WTC11 (cell line): ENCODE results near the gene OOSP1. TPM values are rescaled to one million over a fixed set of nuclear protein-coding genes. Genes with fewer than 3 reads are reported as not detected.

Experiments
- ATAC-seq: fragments of 200-7000 bp; cut with Tn5 transposase; 2 replicates; pipeline ENCODE4 v1.10.0; 2021; ENCODE audit warnings: mild to moderate bottlenecking, moderate library complexity
- CTCF ChIA-PET: fragments of 300-600 bp; sonication (Branson Sonifier 250); formaldehyde crosslinking; loops from one replicate; lab custom pipeline; 2021; ENCODE audit warnings: antibody characterized with exemption; lab: Charles Lee
- POLR2A ChIA-PET: fragments of 350-600 bp; sonication (Branson Sonifier 250); formaldehyde crosslinking; loops from one replicate; lab custom pipeline; 2021; ENCODE audit warnings: antibody characterized with exemption; lab: Charles Lee
- DNase-seq: peaks from one replicate; pipeline ENCODE4 v3.0.0; 2021; ENCODE audit warnings: low spot score
- H3K27ac Mint-ChIP-seq: 2 replicates; pipeline ENCODE4 v1.8.0; 2021; ENCODE audit warnings: mixed read lengths
- H3K27me3 Mint-ChIP-seq: 2 replicates; pipeline ENCODE4 v1.8.0; 2021; ENCODE audit warnings: low read depth, mild to moderate bottlenecking, moderate library complexity, mixed read lengths
- H3K36me3 Mint-ChIP-seq: 2 replicates; pipeline ENCODE4 v1.8.0; 2021; ENCODE audit warnings: mixed read lengths
- H3K4me1 Mint-ChIP-seq: 2 replicates; pipeline ENCODE4 v1.8.0; 2022; ENCODE audit warnings: mixed read lengths
- H3K4me3 Mint-ChIP-seq: 2 replicates; pipeline ENCODE4 v1.8.0; 2021; ENCODE audit warnings: mild to moderate bottlenecking, moderate library complexity, mixed read lengths
- H3K9me3 Mint-ChIP-seq: 2 replicates; pipeline ENCODE4 v1.8.0; 2021; ENCODE audit warnings: mixed read lengths
- ATF1 ChIP-seq: sonication (generic); formaldehyde crosslinking; IDR thresholded peaks from 2 replicates; pipeline ENCODE4 v1.8.1; 2023; ENCODE audit warnings: mild to moderate bottlenecking, moderate library complexity, missing genetic modification reagents
- CBFB ChIP-seq: sonication (generic); formaldehyde crosslinking; IDR thresholded peaks from 2 replicates; pipeline ENCODE4 v1.8.1; 2022; ENCODE audit warnings: mild to moderate bottlenecking, low read depth, missing genetic modification reagents
- ELF4 ChIP-seq: sonication (generic); formaldehyde crosslinking; IDR thresholded peaks from 2 replicates; pipeline ENCODE4 v1.8.1; 2022; ENCODE audit warnings: low read depth, mild to moderate bottlenecking, moderate library complexity, missing genetic modification reagents
- ETV6 ChIP-seq: sonication (generic); formaldehyde crosslinking; IDR thresholded peaks from 2 replicates; pipeline ENCODE4 v1.8.1; 2022; ENCODE audit warnings: mild to moderate bottlenecking, missing genetic modification reagents
- FOXJ3 ChIP-seq: sonication (generic); formaldehyde crosslinking; IDR thresholded peaks from 2 replicates; pipeline ENCODE4 v1.9.0; 2021; ENCODE audit warnings: missing genetic modification reagents, mild to moderate bottlenecking, borderline replicate concordance
- FOXK1 ChIP-seq: sonication (generic); formaldehyde crosslinking; IDR thresholded peaks from 2 replicates; pipeline ENCODE4 v1.8.0; 2022; ENCODE audit warnings: mild to moderate bottlenecking, moderate library complexity, missing genetic modification reagents
- MXD4 ChIP-seq: fragments of 250-450 bp; sonication (Bioruptor Pico); IDR thresholded peaks from 2 replicates; pipeline ENCODE4 v1.8.0; 2021; ENCODE audit warnings: mild to moderate bottlenecking, moderate library complexity, borderline replicate concordance
- SP1 ChIP-seq: sonication (generic); formaldehyde crosslinking; conservative IDR thresholded peaks from 2 replicates; pipeline ENCODE4 v1.8.1; 2022; ENCODE audit warnings: missing genetic modification reagents
- ZNF232 ChIP-seq: sonication (generic); formaldehyde crosslinking; IDR thresholded peaks from 2 replicates; pipeline ENCODE4 v1.8.0; 2022; ENCODE audit warnings: mild to moderate bottlenecking, missing genetic modification reagents
- ZNF396 ChIP-seq: fragments of 250-450 bp; sonication (Bioruptor Pico); IDR thresholded peaks from 2 replicates; pipeline ENCODE4 v1.8.0; 2021; ENCODE audit warnings: mild to moderate bottlenecking, moderate library complexity, borderline replicate concordance
- ZNF416 ChIP-seq: fragments of 250-450 bp; sonication (Bioruptor Pico); IDR thresholded peaks from 2 replicates; pipeline ENCODE4 v1.9.0; 2021; ENCODE audit warnings: mild to moderate bottlenecking, inconsistent platforms
- ZNF671 ChIP-seq: fragments of 250-450 bp; sonication (Bioruptor Pico); IDR thresholded peaks from 2 replicates; pipeline ENCODE4 v1.8.0; 2021; ENCODE audit warnings: mild to moderate bottlenecking
- total RNA-seq: library from RNA; stranded (reverse); gene quantifications from 3 replicates; pipeline ENCODE4 v1.2.3, GENCODE V29; 2021
- TF ChIP-seq, protein P1 (sequence below): sonication (generic); formaldehyde crosslinking; IDR thresholded peaks from 2 replicates; pipeline ENCODE4 v1.8.0; 2023; ENCODE audit warnings: missing genetic modification reagents, mild to moderate bottlenecking, borderline replicate concordance
- TF ChIP-seq, protein P2 (sequence below): sonication (generic); formaldehyde crosslinking; IDR thresholded peaks from 2 replicates; pipeline ENCODE4 v1.8.0; 2023; ENCODE audit warnings: missing genetic modification reagents
- TF ChIP-seq, protein P3 (sequence below): sonication (generic); formaldehyde crosslinking; IDR thresholded peaks from 2 replicates; pipeline ENCODE4 v1.8.1; 2023; ENCODE audit warnings: mild to moderate bottlenecking, missing genetic modification reagents, moderate library complexity
- TF ChIP-seq, protein P4 (sequence below): fragments of 250-450 bp; sonication (Bioruptor Pico); IDR thresholded peaks from 2 replicates; pipeline ENCODE4 v1.9.0; 2021; ENCODE audit warnings: mild to moderate bottlenecking, borderline replicate concordance
- TF ChIP-seq, protein P5 (sequence below): sonication (generic); formaldehyde crosslinking; IDR thresholded peaks from 2 replicates; pipeline ENCODE4 v1.8.1; 2022; ENCODE audit warnings: mild to moderate bottlenecking, moderate library complexity, missing genetic modification reagents
- TF ChIP-seq, protein P6 (sequence below): sonication (generic); formaldehyde crosslinking; IDR thresholded peaks from 2 replicates; pipeline ENCODE4 v1.8.0; 2022; ENCODE audit warnings: mild to moderate bottlenecking, missing genetic modification reagents
- TF ChIP-seq, protein P7 (sequence below): sonication (generic); formaldehyde crosslinking; IDR thresholded peaks from 2 replicates; pipeline ENCODE4 v1.8.1; 2022; ENCODE audit warnings: missing genetic modification reagents, borderline replicate concordance
- TF ChIP-seq, protein P8 (sequence below): fragments of 250-450 bp; sonication (Bioruptor Pico); IDR thresholded peaks from 2 replicates; pipeline ENCODE4 v2.1.2; 2022; ENCODE audit warnings: mild to moderate bottlenecking, moderate library complexity
- TF ChIP-seq, protein P9 (sequence below): sonication (generic); formaldehyde crosslinking; conservative IDR thresholded peaks from 2 replicates; pipeline ENCODE4 v1.8.1; 2022; ENCODE audit warnings: mild to moderate bottlenecking, missing genetic modification reagents

OOSP1 gene
- total RNA-seq, 1 experiment from 2014 or later = not detected

DNA sequence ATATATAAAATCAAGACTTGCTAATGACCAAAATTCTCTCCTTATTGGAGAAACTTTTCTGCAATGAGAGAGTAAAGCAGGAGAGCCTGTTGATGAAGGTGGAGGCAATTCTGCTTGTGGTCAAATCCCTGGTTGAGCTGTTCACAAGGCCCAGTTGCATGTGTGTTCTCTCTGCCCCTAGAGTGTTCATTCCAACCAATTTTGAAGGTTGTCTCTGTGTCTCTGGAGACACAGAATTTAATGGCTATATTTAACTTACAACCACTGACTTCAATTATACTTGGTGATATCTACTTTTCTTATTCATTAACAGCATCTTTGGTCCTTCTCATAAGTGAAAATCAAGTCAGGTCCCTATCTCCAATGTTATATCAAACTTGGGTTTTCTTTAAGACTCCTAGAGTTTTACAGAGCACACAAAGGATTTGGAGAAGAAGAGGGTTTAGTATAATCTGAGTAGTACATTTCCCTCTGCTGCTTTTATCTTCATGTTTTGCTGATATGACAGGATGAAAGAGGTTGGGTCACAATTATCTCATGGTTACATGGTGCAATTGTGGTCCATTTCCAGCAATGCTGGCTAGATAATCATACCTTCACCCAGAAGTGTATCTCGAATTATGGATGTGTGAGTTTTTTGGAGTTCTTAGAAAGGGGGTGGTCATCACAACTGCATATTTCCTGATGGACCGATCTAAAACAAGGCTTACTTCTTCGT is 29.6 kb downstream of the OOSP1 start (continued):
- TF ChIP-seq, protein P1, sequence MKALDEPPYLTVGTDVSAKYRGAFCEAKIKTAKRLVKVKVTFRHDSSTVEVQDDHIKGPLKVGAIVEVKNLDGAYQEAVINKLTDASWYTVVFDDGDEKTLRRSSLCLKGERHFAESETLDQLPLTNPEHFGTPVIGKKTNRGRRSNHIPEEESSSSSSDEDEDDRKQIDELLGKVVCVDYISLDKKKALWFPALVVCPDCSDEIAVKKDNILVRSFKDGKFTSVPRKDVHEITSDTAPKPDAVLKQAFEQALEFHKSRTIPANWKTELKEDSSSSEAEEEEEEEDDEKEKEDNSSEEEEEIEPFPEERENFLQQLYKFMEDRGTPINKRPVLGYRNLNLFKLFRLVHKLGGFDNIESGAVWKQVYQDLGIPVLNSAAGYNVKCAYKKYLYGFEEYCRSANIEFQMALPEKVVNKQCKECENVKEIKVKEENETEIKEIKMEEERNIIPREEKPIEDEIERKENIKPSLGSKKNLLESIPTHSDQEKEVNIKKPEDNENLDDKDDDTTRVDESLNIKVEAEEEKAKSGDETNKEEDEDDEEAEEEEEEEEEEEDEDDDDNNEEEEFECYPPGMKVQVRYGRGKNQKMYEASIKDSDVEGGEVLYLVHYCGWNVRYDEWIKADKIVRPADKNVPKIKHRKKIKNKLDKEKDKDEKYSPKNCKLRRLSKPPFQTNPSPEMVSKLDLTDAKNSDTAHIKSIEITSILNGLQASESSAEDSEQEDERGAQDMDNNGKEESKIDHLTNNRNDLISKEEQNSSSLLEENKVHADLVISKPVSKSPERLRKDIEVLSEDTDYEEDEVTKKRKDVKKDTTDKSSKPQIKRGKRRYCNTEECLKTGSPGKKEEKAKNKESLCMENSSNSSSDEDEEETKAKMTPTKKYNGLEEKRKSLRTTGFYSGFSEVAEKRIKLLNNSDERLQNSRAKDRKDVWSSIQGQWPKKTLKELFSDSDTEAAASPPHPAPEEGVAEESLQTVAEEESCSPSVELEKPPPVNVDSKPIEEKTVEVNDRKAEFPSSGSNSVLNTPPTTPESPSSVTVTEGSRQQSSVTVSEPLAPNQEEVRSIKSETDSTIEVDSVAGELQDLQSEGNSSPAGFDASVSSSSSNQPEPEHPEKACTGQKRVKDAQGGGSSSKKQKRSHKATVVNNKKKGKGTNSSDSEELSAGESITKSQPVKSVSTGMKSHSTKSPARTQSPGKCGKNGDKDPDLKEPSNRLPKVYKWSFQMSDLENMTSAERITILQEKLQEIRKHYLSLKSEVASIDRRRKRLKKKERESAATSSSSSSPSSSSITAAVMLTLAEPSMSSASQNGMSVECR (CRISPR knock-in tag) = no peak
- TF ChIP-seq, protein P2, sequence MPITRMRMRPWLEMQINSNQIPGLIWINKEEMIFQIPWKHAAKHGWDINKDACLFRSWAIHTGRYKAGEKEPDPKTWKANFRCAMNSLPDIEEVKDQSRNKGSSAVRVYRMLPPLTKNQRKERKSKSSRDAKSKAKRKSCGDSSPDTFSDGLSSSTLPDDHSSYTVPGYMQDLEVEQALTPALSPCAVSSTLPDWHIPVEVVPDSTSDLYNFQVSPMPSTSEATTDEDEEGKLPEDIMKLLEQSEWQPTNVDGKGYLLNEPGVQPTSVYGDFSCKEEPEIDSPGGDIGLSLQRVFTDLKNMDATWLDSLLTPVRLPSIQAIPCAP = no peak
- TF ChIP-seq, protein P3, sequence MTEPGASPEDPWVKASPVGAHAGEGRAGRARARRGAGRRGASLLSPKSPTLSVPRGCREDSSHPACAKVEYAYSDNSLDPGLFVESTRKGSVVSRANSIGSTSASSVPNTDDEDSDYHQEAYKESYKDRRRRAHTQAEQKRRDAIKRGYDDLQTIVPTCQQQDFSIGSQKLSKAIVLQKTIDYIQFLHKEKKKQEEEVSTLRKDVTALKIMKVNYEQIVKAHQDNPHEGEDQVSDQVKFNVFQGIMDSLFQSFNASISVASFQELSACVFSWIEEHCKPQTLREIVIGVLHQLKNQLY (CRISPR knock-in tag) = no peak
- TF ChIP-seq MXD4 (CRISPR knock-in tag) (no peak), ZNF396 (CRISPR knock-in tag) (no peak), SP1 (CRISPR knock-in tag) (no peak), CBFB (CRISPR knock-in tag) (no peak)
- TF ChIP-seq, protein P4, sequence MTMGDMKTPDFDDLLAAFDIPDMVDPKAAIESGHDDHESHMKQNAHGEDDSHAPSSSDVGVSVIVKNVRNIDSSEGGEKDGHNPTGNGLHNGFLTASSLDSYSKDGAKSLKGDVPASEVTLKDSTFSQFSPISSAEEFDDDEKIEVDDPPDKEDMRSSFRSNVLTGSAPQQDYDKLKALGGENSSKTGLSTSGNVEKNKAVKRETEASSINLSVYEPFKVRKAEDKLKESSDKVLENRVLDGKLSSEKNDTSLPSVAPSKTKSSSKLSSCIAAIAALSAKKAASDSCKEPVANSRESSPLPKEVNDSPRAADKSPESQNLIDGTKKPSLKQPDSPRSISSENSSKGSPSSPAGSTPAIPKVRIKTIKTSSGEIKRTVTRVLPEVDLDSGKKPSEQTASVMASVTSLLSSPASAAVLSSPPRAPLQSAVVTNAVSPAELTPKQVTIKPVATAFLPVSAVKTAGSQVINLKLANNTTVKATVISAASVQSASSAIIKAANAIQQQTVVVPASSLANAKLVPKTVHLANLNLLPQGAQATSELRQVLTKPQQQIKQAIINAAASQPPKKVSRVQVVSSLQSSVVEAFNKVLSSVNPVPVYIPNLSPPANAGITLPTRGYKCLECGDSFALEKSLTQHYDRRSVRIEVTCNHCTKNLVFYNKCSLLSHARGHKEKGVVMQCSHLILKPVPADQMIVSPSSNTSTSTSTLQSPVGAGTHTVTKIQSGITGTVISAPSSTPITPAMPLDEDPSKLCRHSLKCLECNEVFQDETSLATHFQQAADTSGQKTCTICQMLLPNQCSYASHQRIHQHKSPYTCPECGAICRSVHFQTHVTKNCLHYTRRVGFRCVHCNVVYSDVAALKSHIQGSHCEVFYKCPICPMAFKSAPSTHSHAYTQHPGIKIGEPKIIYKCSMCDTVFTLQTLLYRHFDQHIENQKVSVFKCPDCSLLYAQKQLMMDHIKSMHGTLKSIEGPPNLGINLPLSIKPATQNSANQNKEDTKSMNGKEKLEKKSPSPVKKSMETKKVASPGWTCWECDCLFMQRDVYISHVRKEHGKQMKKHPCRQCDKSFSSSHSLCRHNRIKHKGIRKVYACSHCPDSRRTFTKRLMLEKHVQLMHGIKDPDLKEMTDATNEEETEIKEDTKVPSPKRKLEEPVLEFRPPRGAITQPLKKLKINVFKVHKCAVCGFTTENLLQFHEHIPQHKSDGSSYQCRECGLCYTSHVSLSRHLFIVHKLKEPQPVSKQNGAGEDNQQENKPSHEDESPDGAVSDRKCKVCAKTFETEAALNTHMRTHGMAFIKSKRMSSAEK (CRISPR knock-in tag) = no peak

DNA sequence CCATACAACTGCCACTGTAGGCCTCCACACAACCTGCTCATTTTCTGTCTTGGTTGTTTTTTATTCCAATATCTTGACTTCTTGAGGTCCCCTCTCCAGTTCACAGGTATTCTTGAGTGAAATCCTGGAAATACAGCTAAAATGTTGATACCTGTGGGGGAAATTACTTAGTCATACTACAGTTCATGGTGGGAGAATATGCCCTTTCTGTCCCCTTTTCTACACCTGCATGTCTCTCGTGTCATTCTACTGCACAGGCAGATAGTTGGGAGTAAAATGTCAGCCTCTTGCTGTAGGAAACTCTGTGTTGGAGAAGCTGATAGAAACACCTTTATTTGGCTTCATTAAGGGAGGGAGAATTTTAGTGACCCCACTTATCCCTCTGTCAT is 30.2 kb downstream of the OOSP1 start:
- no peak for DNase-seq
- Mint-ChIP-seq H3K9me3 (no peaks in the 10 kb centered on the region), H3K36me3 (no peaks in the 10 kb centered on the region), H3K27ac (no peak overlapping the region), H3K27me3 (no peaks in the 10 kb centered on the region), H3K4me3 (no peak overlapping the region), H3K4me1 (peaks cover 31% of the 10 kb centered on the region)
- ATAC-seq = no peak
- POLR2A ChIA-PET = no interaction called here
- CTCF ChIA-PET = no interaction called here
- TF ChIP-seq FOXK1 (CRISPR knock-in tag) = no peak
- TF ChIP-seq ETV6 = no peak
- no peak for TF ChIP-seq FOXJ3 (CRISPR knock-in tag)
- TF ChIP-seq ZNF232 (CRISPR knock-in tag) = no peak
- TF ChIP-seq, protein P5, sequence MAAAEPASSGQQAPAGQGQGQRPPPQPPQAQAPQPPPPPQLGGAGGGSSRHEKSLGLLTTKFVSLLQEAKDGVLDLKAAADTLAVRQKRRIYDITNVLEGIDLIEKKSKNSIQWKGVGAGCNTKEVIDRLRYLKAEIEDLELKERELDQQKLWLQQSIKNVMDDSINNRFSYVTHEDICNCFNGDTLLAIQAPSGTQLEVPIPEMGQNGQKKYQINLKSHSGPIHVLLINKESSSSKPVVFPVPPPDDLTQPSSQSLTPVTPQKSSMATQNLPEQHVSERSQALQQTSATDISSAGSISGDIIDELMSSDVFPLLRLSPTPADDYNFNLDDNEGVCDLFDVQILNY = no peak
- no peak for TF ChIP-seq ZNF416 (CRISPR knock-in tag)
- no peak for TF ChIP-seq ZNF671
- TF ChIP-seq, protein P6, sequence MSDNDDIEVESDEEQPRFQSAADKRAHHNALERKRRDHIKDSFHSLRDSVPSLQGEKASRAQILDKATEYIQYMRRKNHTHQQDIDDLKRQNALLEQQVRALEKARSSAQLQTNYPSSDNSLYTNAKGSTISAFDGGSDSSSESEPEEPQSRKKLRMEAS = no peak
- no peak for TF ChIP-seq ATF1 (CRISPR knock-in tag)
- no peak for TF ChIP-seq ELF4 (CRISPR knock-in tag)
- TF ChIP-seq, protein P7, sequence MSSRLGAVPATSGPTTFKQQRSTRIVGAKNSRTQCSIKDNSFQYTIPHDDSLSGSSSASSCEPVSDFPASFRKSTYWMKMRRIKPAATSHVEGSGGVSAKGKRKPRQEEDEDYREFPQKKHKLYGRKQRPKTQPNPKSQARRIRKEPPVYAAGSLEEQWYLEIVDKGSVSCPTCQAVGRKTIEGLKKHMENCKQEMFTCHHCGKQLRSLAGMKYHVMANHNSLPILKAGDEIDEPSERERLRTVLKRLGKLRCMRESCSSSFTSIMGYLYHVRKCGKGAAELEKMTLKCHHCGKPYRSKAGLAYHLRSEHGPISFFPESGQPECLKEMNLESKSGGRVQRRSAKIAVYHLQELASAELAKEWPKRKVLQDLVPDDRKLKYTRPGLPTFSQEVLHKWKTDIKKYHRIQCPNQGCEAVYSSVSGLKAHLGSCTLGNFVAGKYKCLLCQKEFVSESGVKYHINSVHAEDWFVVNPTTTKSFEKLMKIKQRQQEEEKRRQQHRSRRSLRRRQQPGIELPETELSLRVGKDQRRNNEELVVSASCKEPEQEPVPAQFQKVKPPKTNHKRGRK (CRISPR knock-in tag) = no peak
- TF ChIP-seq, protein P8, sequence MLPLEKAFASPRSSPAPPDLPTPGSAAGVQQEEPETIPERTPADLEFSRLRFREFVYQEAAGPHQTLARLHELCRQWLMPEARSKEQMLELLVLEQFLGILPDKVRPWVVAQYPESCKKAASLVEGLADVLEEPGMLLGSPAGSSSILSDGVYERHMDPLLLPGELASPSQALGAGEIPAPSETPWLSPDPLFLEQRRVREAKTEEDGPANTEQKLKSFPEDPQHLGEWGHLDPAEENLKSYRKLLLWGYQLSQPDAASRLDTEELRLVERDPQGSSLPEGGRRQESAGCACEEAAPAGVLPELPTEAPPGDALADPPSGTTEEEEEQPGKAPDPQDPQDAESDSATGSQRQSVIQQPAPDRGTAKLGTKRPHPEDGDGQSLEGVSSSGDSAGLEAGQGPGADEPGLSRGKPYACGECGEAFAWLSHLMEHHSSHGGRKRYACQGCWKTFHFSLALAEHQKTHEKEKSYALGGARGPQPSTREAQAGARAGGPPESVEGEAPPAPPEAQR (CRISPR knock-in tag) = no peak
- TF ChIP-seq, protein P9, sequence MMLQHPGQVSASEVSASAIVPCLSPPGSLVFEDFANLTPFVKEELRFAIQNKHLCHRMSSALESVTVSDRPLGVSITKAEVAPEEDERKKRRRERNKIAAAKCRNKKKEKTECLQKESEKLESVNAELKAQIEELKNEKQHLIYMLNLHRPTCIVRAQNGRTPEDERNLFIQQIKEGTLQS = no peak
- TF ChIP-seq CBFB (CRISPR knock-in tag) = no peak
